ENCODE data around the gene PGLYRP2.

Gene PGLYRP2

GRCh38 chr19:15461694-15462093, 17.6 kb downstream of the PGLYRP2 start:
- DNase-seq: no peak
- Histone ChIP-seq H3K4me3 (ENCODE audit: low read length) (no peak overlapping the region), H4K20me1 (ENCODE audit: insufficient read depth, low read length) (no peaks in the 10 kb centered on the region), H3K79me2 (ENCODE audit: low read length) (peaks cover 48% of the 10 kb centered on the region), H3K27ac (ENCODE audit: low read length) (no peak overlapping the region), H3K36me3 (replicated peaks; ENCODE audit: insufficient read depth, low read length) (no peaks in the 10 kb centered on the region; the same call in 1 of the 2 replicates), H3K4me1 (ENCODE audit: low read length) (peaks cover 17% of the 10 kb centered on the region), H3K9ac (ENCODE audit: low read length) (no peak overlapping the region), H3F3A (ENCODE audit: insufficient read depth, low read length) (peaks cover 21% of the 10 kb centered on the region), H3K9me2 (replicated peaks; ENCODE audit: insufficient read depth, low read length) (no peaks in the 10 kb centered on the region), H3K9me3 (replicated peaks; ENCODE audit: insufficient read depth, low read length) (no peaks in the 10 kb centered on the region), H2AFZ (ENCODE audit: low read length) (no peak overlapping the region), H3K4me2 (ENCODE audit: low read depth, low read length) (no peak overlapping the region), H3K27me3 (replicated peaks; ENCODE audit: insufficient read depth, low read length) (no peaks in the 10 kb centered on the region)
- no peak for TF ChIP-seq CTCF (IDR thresholded peaks at IDR 0.05; ENCODE audit: low read length)
- no peak for TF ChIP-seq EZH2phosphoT487 (IDR thresholded peaks at IDR 0.05; ENCODE audit: low read length)
- TF ChIP-seq EZH2 (optimal IDR thresholded peaks at IDR 0.05; ENCODE audit: low read depth, low read length): no peak

GRCh38 chr19:15457701-15458484, 21.4 kb downstream of the PGLYRP2 start:
- no peak overlapping the region for H3K9ac ChIP-seq (ENCODE audit: low read length)
- H4K20me1 ChIP-seq (ENCODE audit: insufficient read depth, low read length): no peaks in the 10 kb centered on the region
- no peak overlapping the region for H2AFZ ChIP-seq (ENCODE audit: low read length)
- no peaks in the 10 kb centered on the region; the same call in none of the 2 replicates for H3K36me3 ChIP-seq (replicated peaks; ENCODE audit: insufficient read depth, low read length)
- no peaks in the 10 kb centered on the region for H3K9me3 ChIP-seq (replicated peaks; ENCODE audit: insufficient read depth, low read length)
- no peaks in the 10 kb centered on the region for H3K4me1 ChIP-seq (ENCODE audit: low read length)
- H3F3A ChIP-seq (ENCODE audit: insufficient read depth, low read length): no peaks in the 10 kb centered on the region
- no peaks in the 10 kb centered on the region for H3K27me3 ChIP-seq (replicated peaks; ENCODE audit: insufficient read depth, low read length)
- no peak overlapping the region for H3K4me2 ChIP-seq (ENCODE audit: low read depth, low read length)
- no peak overlapping the region for H3K4me3 ChIP-seq (ENCODE audit: low read length)
- no peak for DNase-seq
- H3K79me2 ChIP-seq (ENCODE audit: low read length): peaks cover 26% of the 10 kb centered on the region
- no peaks in the 10 kb centered on the region for H3K9me2 ChIP-seq (replicated peaks; ENCODE audit: insufficient read depth, low read length)
- H3K27ac ChIP-seq (ENCODE audit: low read length): no peak overlapping the region
- TF ChIP-seq CTCF (IDR thresholded peaks at IDR 0.05; ENCODE audit: low read length) (no peak), EZH2phosphoT487 (IDR thresholded peaks at IDR 0.05; ENCODE audit: low read length) (no peak), EZH2 (optimal IDR thresholded peaks at IDR 0.05; ENCODE audit: low read depth, low read length) (no peak)

- no peak for DNase-seq
- Histone ChIP-seq H3K4me3 (ENCODE audit: low read length) (no peak overlapping the region), H3K79me2 (ENCODE audit: low read length) (peaks cover 18% of the 10 kb centered on the region; the same call in 1 of the 2 replicates), H3K9ac (ENCODE audit: low read length) (no peak overlapping the region), H3K27ac (ENCODE audit: low read length) (no peak overlapping the region), H3F3A (ENCODE audit: insufficient read depth, low read length) (peaks cover 1% of the 10 kb centered on the region; the same call in 1 of the 2 replicates), H4K20me1 (ENCODE audit: insufficient read depth, low read length) (no peaks in the 10 kb centered on the region), H3K4me2 (ENCODE audit: low read depth, low read length) (no peak overlapping the region), H2AFZ (ENCODE audit: low read length) (no peak overlapping the region), H3K27me3 (replicated peaks; ENCODE audit: insufficient read depth, low read length) (no peaks in the 10 kb centered on the region), H3K4me1 (ENCODE audit: low read length) (no peaks in the 10 kb centered on the region), H3K9me2 (replicated peaks; ENCODE audit: insufficient read depth, low read length) (no peaks in the 10 kb centered on the region), H3K36me3 (replicated peaks; ENCODE audit: insufficient read depth, low read length) (no peaks in the 10 kb centered on the region; the same call in none of the 2 replicates), H3K9me3 (replicated peaks; ENCODE audit: insufficient read depth, low read length) (no peaks in the 10 kb centered on the region)
- TF ChIP-seq EZH2phosphoT487 (IDR thresholded peaks at IDR 0.05; ENCODE audit: low read length) (no peak), CTCF (IDR thresholded peaks at IDR 0.05; ENCODE audit: low read length) (no peak), EZH2 (optimal IDR thresholded peaks at IDR 0.05; ENCODE audit: low read depth, low read length) (no peak)
These were observed 22.2 kb downstream of the PGLYRP2 start for GRCh38 chr19:15456871-15457700.

Measured in MM.1S (cell line).